HG03280 (cell line): ENCODE measurements around the gene USP49.
"Not testable (repeated sequence)": the region's sequence is repeated elsewhere in the genome, so short reads cannot be mapped to it uniquely, and the experiment has no call there.

Experiments
- ATAC-seq: cut with Tn5 transposase; IDR thresholded peaks from one replicate; pipeline ENCODE4 v1.9.1; 2021; ENCODE audit warnings: mild to moderate bottlenecking, moderate library complexity; ENCODE audit not compliant: unreplicated experiment

The USP49 gene

GRCh38 chr6:41815587-41815986, 79.6 kb downstream of the USP49 start:
- ATAC-seq = no peak

GRCh38 chr6:41814629-41815028, 80.5 kb downstream of the USP49 start:
- no peak for ATAC-seq

- no peak for ATAC-seq
Observed at GRCh38 chr6:41813956-41814355, 81.2 kb downstream of the USP49 start.

GRCh38 chr6:41813469-41813868, 81.7 kb downstream of the USP49 start:
- ATAC-seq = no peak

DNA sequence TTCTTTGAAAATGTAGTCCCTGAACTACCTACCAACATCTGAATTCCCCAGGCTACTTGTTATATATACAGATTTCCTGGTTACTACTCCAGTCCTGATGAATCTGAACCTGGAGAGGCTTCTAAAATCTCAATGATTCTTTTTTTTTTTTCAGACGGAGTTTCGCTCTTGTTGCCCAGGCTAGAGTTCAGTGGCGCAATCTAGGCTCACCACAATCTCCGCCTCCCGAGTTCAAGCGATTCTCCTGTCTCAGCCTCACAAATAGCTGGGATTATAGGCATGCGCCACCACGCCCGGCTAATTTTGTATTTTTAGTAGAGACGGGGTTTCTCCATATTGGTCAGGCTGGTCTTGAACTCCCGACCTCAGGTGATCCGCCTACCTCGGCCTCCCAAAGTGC, 83.2 kb downstream of the USP49 start:
- ATAC-seq = not testable (repeated sequence)

DNA sequence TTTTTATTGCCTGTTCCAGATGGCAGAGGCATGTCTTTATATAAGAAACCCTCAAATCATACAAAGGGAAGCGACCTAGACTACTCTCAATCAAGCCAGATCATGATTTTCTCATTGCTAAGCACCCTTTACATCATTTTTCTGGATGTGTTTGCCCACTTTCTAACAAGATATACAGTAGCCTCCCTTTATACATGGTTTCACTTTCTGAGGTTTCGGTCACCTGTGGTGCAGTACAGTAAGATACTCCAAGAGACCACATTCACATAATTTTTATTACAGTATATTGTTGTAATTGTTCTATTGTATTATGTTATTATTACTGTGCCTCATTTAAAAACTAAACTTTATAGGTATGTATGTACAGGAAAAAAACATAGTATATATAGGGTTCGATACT, 84.1 kb downstream of the USP49 start:
- ATAC-seq = no peak

DNA sequence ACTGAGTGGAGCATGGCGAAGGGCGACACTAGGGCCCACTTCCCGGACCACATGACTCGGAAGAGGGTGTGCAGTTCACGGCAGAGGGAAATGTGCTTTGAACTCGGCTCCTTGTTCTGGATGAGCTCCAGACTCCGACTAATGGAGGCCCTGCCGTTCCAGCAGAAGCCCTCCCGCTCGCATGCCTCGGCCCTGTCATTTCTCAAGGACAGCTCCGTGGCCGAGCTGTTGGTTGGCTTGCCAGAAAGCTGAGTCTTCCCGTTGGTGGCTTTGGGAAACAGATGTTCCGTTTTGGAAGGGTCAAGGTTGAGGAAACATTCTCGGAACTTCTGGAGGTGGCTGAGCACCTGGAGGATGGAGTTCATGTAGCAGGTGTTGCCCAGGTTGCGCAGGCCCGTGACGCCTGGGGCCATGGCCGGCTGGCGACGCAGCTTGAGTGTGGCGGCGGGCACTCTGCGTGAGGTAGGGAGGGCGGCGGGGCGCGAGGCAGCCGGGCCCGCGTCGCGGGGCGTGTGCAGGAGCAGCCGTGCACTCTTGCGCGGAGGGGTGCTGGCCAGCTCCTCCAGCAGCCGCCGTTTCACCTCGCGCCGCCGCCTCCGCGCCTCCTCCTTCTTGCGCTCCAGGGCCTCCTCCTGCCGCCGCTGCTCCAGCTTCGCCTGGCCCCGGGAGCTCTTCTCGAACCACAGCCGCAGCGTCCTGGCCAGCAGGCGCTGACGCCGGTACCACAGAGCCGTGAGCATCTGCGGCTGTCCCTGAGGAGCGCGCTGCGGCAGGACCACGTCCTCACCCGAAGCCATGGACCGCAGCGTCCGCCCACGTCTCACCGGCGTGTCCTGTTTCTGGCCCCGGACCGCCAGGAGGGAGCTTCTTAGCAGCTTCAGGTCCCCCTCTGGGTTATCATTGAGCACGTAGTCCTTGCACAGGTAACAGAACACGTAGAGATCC, 89.1 kb downstream of the USP49 start:
- no peak for ATAC-seq

DNA sequence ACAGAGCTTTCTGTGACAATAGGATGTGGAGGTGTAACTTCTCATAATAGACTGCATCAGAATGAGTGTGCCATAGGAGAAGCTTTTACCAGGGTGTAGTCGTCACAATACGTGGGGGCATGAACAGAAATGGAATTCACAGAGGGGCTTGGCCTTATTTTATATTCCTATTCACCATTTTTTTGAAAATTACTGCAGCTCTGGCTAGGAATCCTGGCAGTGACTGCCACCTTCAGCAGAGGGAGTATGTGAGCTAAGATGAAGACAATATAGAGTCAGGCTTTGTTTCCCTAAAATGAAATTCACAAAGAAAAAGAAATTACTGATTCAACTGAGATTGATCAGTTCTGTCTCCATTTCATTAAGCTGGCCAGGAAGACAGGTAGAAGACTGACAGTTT, 93.8 kb downstream of the USP49 start:
- ATAC-seq = no peak

DNA sequence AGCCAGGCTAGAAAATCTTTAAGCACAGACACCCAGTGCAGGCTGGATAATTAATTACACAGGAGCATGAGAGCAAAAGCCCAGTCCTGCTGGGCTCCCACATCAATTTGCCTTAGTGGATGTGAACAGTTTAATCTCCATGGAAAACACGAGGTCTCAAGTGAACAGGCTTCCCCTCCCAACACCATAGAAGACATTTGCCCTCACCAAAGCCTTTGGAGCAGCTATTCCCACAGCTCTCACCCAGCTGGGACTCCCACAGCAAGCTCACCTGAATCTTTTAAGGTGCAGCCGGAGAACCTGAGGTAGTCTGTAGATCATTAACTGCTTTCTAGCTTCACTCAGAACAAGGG, 95.6 kb downstream of the USP49 start:
- no peak for ATAC-seq

- no peak for ATAC-seq
Observed at GRCh38 chr6:41798901-41799558, 96.1 kb downstream of the USP49 start.

GRCh38 chr6:41796474-41796873, 98.7 kb downstream of the USP49 start:
- no peak for ATAC-seq

DNA sequence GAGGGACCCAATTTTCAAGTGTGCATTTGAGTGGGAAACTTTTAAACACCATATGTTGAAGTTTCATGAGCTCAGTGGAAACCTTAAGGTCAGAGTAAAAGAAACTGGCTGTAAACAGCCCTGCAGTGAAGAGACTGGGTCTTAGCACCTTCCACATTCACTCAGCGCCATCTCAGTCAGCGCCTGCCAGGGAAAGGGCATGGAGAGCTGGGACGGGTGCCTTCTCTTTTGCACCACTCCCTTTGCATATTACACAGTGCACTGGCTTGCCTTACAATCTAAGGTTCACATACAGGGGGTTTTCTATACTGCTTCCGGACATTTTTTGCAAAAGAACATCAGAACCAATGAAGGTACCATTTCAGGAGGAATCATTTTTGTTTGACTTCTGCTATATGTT, 103.2 kb downstream of the USP49 start:
- no peak for ATAC-seq

GRCh38 chr6:41791305-41791704, 103.9 kb downstream of the USP49 start:
- ATAC-seq = no peak

DNA sequence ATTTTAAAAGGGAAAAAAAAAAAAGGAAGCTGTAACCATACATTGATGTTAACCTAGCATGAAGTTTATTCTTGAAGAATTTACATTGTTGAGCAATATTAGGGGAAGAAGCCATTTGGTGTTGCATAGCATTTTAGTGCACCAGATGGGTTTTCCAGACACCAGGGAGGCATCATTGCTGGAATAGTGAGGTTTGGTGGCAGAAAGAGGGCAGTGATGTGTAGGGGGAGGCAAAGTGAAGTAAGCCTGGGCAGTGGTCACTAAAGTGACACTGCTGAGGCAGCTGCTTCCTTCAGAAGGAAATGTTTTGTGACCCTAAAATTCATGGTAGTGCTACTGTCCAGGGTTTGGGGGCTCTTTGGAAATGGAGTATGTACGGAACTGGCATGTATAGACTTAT, 105.1 kb downstream of the USP49 start:
- ATAC-seq = no peak

DNA sequence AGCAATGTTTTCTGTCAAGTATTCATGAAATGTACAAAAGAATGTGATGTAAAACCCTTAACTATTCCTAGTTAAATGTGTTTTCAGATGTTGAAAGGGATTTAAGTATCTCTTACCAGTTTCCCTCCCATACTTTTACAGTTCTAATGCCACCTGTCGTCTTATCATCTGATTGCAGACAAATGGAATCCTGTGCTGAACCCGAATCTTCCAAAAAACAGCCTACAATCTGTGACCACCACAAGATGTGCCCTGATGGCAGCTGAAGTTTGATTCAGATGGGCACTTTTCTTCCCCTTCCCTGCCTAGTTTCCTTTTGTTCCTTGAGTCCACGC, 105.8 kb downstream of the USP49 start:
- ATAC-seq = no peak

DNA sequence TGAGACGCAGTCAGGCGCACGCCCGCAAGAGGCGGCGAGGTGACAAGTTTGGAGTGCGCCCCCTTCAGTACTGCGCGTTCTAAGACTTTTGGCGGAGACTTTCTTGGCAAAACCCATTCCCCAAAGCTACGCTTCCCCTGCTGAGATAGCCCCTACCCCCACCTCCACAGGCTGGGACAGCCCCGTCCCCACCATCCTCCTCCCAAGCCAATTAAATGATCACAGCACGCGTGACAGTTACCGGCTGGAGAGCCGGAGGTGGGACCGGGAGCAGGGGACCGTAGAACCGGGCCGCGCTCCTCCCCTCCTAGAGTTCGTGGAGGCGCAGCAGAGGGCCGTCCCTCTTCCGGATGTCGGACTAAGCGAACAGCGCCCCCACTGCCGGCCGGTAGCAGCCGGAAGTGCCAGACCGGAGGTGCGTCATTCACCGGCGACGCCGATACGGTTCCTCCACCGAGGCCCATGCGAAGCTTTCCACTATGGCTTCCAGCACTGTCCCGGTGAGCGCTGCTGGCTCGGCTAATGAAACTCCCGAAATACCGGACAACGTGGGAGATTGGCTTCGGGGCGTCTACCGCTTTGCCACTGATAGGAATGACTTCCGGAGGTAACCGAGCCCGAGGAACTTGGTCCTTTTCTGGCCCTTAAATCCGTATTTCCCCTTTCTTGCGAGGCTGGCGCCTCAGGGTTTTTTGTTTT, 107.8 kb downstream of the USP49 start, which contains the start of gene TOMM6:
Gene TOMM6 (plus strand): TSS at position 476 of the 699 bp plus-strand sequence. CDS start 4 bp downstream, at position 480.
- peak; percentile 84 for ATAC-seq

- peak; percentile 63 for ATAC-seq
Observed at GRCh38 chr6:41786451-41787218, 108.5 kb downstream of the USP49 start.

GRCh38 chr6:41785689-41786450, 109.3 kb downstream of the USP49 start:
- ATAC-seq = no peak

- ATAC-seq = no peak
Observed at GRCh38 chr6:41785254-41785653, 109.9 kb downstream of the USP49 start.

GRCh38 chr6:41784581-41785171, 110.5 kb downstream of the USP49 start:
- no peak for ATAC-seq
